Mesendoderm (in vitro differentiated cells): ENCODE measurements around the gene ECPAS.
A peak's percentile ranks its signal among the peaks of the same experiment; 100 is the strongest.
"Not testable (repeated sequence)": the region's sequence is repeated elsewhere in the genome, so short reads cannot be mapped to it uniquely, and the experiment has no call there.

Source experiments
- DNase-seq: peaks from one replicate; pipeline ENCODE4 v3.0.0; 2013
- H2AK5ac ChIP-seq: 2 replicates; pipeline ENCODE4 v1.6.1; 2013; ENCODE audit warnings: low read length, inconsistent platforms
- H2BK120ac ChIP-seq: 2 replicates; pipeline ENCODE4 v1.6.1; 2013; ENCODE audit warnings: low read depth, mild to moderate bottlenecking, low read length, moderate library complexity, mixed read lengths
- H2BK15ac ChIP-seq: replicated peaks from 2 replicates; pipeline ENCODE4 v1.6.1; 2013; ENCODE audit warnings: low read depth, mild to moderate bottlenecking, moderate library complexity
- H2BK5ac ChIP-seq: 2 replicates; pipeline ENCODE4 v1.6.1; 2013; ENCODE audit warnings: low read length, inconsistent platforms
- H3K18ac ChIP-seq: 2 replicates; pipeline ENCODE4 v1.6.1; 2013; ENCODE audit warnings: mild to moderate bottlenecking, low read length, mixed read lengths
- H3K23ac ChIP-seq: one replicate; pipeline ENCODE4 v1.6.1; 2013; ENCODE audit warnings: low read length
- H3K27ac ChIP-seq: 2 replicates; pipeline ENCODE4 v1.5.1; 2013; ENCODE audit warnings: low read depth, mild to moderate bottlenecking, inconsistent platforms, low read length, moderate library complexity
- H3K27me3 ChIP-seq: 2 replicates; pipeline ENCODE4 v1.6.1; 2013; ENCODE audit warnings: low read length, control low read depth, mild to moderate bottlenecking, inconsistent platforms; ENCODE audit not compliant: insufficient read depth, poor library complexity
- H3K36me3 ChIP-seq: 2 replicates; pipeline ENCODE4 v1.6.1; 2013; ENCODE audit warnings: low read length, inconsistent platforms; ENCODE audit not compliant: control insufficient read depth, insufficient read depth
- H3K4ac ChIP-seq: one replicate; pipeline ENCODE4 v1.6.1; 2013; ENCODE audit warnings: low read depth, mild to moderate bottlenecking, low read length, moderate library complexity
- H3K4me1 ChIP-seq: 2 replicates; pipeline ENCODE4 v1.6.1; 2013; ENCODE audit warnings: low read depth, low read length, inconsistent platforms; ENCODE audit not compliant: control insufficient read depth
- H3K4me2 ChIP-seq: 2 replicates; pipeline ENCODE4 v1.6.1; 2013; ENCODE audit warnings: low read length
- H3K4me3 ChIP-seq: 2 replicates; pipeline ENCODE4 v1.5.1; 2013; ENCODE audit warnings: mild to moderate bottlenecking, low read length
- H3K56ac ChIP-seq: one replicate; pipeline ENCODE4 v1.6.1; 2013; ENCODE audit warnings: low read length
- H3K79me1 ChIP-seq: 2 replicates; pipeline ENCODE4 v1.6.1; 2013; ENCODE audit warnings: low read length, inconsistent platforms
- H3K79me2 ChIP-seq: 2 replicates; pipeline ENCODE4 v1.6.1; 2013; ENCODE audit warnings: mild to moderate bottlenecking, low read length; ENCODE audit not compliant: control insufficient read depth, insufficient read depth
- H3K9ac ChIP-seq: 2 replicates; pipeline ENCODE4 v1.6.1; 2013; ENCODE audit warnings: low read length, inconsistent platforms
- H4K5ac ChIP-seq: one replicate; pipeline ENCODE4 v1.6.1; 2013; ENCODE audit warnings: low read length
- H4K8ac ChIP-seq: one replicate; pipeline ENCODE4 v1.6.1; 2013; ENCODE audit warnings: low read depth, mild to moderate bottlenecking, control low read depth, low read length, moderate library complexity
- WGBS: extraction: QIAGEN DNeasy Blood & Tissue Kit; methylation state at CpG from one replicate; pipeline ENCODE4 v1.1.7; 2013; ENCODE audit warnings: low lambda C conversion rate, missing lambda C conversion rate; ENCODE audit not compliant: insufficient coverage; ENCODE audit errors: extremely low coverage; 5-methylcytosine and 5-hydroxymethylcytosine counted together

ECPAS gene

GRCh38 chr9:111525056-111525977 is 41.1 kb upstream of the ECPAS start, which contains the start of gene ZNF483:
TSS of gene ZNF483 (plus strand) at chr9:111525179. CDS start at chr9:111527396, 2,217 bp downstream.
- peak within 1 kb of the TSS; percentile 66 for H3K4me3 ChIP-seq
- DNase-seq, result peak; percentile 90
- no peaks in the 10 kb centered on the region for H3K79me1 ChIP-seq
- WGBS, result no CpG with 5 or more reads among the region's 66 CpGs
- no peak within 1 kb of the TSS for H2AK5ac ChIP-seq
- H3K56ac ChIP-seq, result peak within 1 kb of the TSS; percentile 87
- H3K79me2 ChIP-seq, result no peaks in the 10 kb centered on the region
- no peaks in the 10 kb centered on the region for H3K36me3 ChIP-seq
- H4K8ac ChIP-seq, result no peak within 1 kb of the TSS
- no peak within 1 kb of the TSS for H3K23ac ChIP-seq
- H3K4me1 ChIP-seq, result peaks cover 3% of the 10 kb centered on the region
- H2BK120ac ChIP-seq, result no peak within 1 kb of the TSS
- no peak within 1 kb of the TSS for H2BK15ac ChIP-seq
- H4K5ac ChIP-seq, result no peak within 1 kb of the TSS
- no peak within 1 kb of the TSS for H3K27ac ChIP-seq
- H3K27me3 ChIP-seq, result no peaks in the 10 kb centered on the region
- H3K18ac ChIP-seq, result no peak within 1 kb of the TSS
- H3K9ac ChIP-seq, result peak within 1 kb of the TSS; percentile 70
- no peak within 1 kb of the TSS for H2BK5ac ChIP-seq
- peak within 1 kb of the TSS; percentile 91 for H3K4me2 ChIP-seq
- H3K4ac ChIP-seq, result no peak within 1 kb of the TSS

- Histone ChIP-seq H3K18ac (no peak overlapping the region), H3K4me1 (peaks cover 3% of the 10 kb centered on the region), H2BK5ac (no peak overlapping the region), H2BK120ac (no peak overlapping the region), H3K4ac (no peak overlapping the region), H3K36me3 (no peaks in the 10 kb centered on the region), H3K56ac (peak overlapping the region; percentile 87), H3K9ac (peak overlapping the region; percentile 70), H3K4me2 (peak overlapping the region; percentile 58), H2BK15ac (no peak overlapping the region), H3K79me1 (no peaks in the 10 kb centered on the region), H3K27me3 (no peaks in the 10 kb centered on the region), H4K5ac (no peak overlapping the region), H4K8ac (no peak overlapping the region), H3K23ac (no peak overlapping the region), H2AK5ac (no peak overlapping the region), H3K4me3 (no peak overlapping the region), H3K27ac (no peak overlapping the region), H3K79me2 (no peaks in the 10 kb centered on the region)
- no CpG with 5 or more reads among the region's 7 CpGs for WGBS
- DNase-seq, result no peak
Measured at GRCh38 chr9:111524731-111525055, 40.5 kb upstream of the ECPAS start.

GRCh38 chr9:111516061-111516465 is 31.9 kb upstream of the ECPAS start:
- no CpG with 5 or more reads among the region's 2 CpGs for WGBS
- no peaks in the 10 kb centered on the region for H3K36me3 ChIP-seq
- H2BK15ac ChIP-seq, result no peak overlapping the region
- H2BK120ac ChIP-seq, result no peak overlapping the region
- no peaks in the 10 kb centered on the region for H3K4me1 ChIP-seq
- DNase-seq, result no peak
- H3K79me2 ChIP-seq, result no peaks in the 10 kb centered on the region
- no peak overlapping the region for H2AK5ac ChIP-seq
- no peak overlapping the region for H3K4ac ChIP-seq
- H3K27me3 ChIP-seq, result no peaks in the 10 kb centered on the region
- no peak overlapping the region for H4K8ac ChIP-seq
- no peak overlapping the region for H4K5ac ChIP-seq
- H3K4me2 ChIP-seq, result no peak overlapping the region
- H3K27ac ChIP-seq, result no peak overlapping the region
- no peak overlapping the region for H3K56ac ChIP-seq
- no peak overlapping the region for H3K23ac ChIP-seq
- no peak overlapping the region for H3K4me3 ChIP-seq
- no peak overlapping the region for H3K18ac ChIP-seq
- H2BK5ac ChIP-seq, result no peak overlapping the region
- H3K79me1 ChIP-seq, result no peaks in the 10 kb centered on the region
- no peak overlapping the region for H3K9ac ChIP-seq

- no peak overlapping the region for H3K18ac ChIP-seq
- no peak overlapping the region for H4K5ac ChIP-seq
- H2BK15ac ChIP-seq, result no peak overlapping the region
- H3K4me1 ChIP-seq, result no peaks in the 10 kb centered on the region
- no peaks in the 10 kb centered on the region for H3K79me1 ChIP-seq
- no peak overlapping the region for H3K4me2 ChIP-seq
- no peak overlapping the region for H4K8ac ChIP-seq
- H3K56ac ChIP-seq, result no peak overlapping the region
- H2BK120ac ChIP-seq, result no peak overlapping the region
- no peak overlapping the region for H2BK5ac ChIP-seq
- no peak overlapping the region for H3K9ac ChIP-seq
- no peak for DNase-seq
- no peak overlapping the region for H3K27ac ChIP-seq
- no peak overlapping the region for H3K23ac ChIP-seq
- no peaks in the 10 kb centered on the region for H3K79me2 ChIP-seq
- no peak overlapping the region for H3K4me3 ChIP-seq
- H3K27me3 ChIP-seq, result no peaks in the 10 kb centered on the region
- H3K4ac ChIP-seq, result no peak overlapping the region
- no peak overlapping the region for H2AK5ac ChIP-seq
- no peaks in the 10 kb centered on the region for H3K36me3 ChIP-seq
Measured at GRCh38 chr9:111514967-111515366, 30.8 kb upstream of the ECPAS start.

- H4K8ac ChIP-seq, H2BK15ac ChIP-seq, H3K79me2 ChIP-seq, H3K4me1 ChIP-seq, H3K4me3 ChIP-seq, H3K27me3 ChIP-seq, H3K23ac ChIP-seq, H3K18ac ChIP-seq, H3K9ac ChIP-seq, H3K4ac ChIP-seq, H2BK5ac ChIP-seq, DNase-seq, H3K36me3 ChIP-seq, H3K27ac ChIP-seq, H3K79me1 ChIP-seq, H2BK120ac ChIP-seq, H2AK5ac ChIP-seq, H3K56ac ChIP-seq, H3K4me2 ChIP-seq, H4K5ac ChIP-seq: not testable (repeated sequence)
- WGBS, result no CpG with 5 or more reads among the region's 6 CpGs
Measured at GRCh38 chr9:111511581-111511980, 27.4 kb upstream of the ECPAS start.

- H4K5ac ChIP-seq, result no peak overlapping the region
- H3K23ac ChIP-seq, result no peak overlapping the region
- no peak overlapping the region for H3K9ac ChIP-seq
- no peak overlapping the region for H2BK15ac ChIP-seq
- DNase-seq, result no peak
- no CpG with 5 or more reads among the region's 3 CpGs for WGBS
- H4K8ac ChIP-seq, result no peak overlapping the region
- H3K4me1 ChIP-seq, result no peaks in the 10 kb centered on the region
- H2BK120ac ChIP-seq, result no peak overlapping the region
- H3K4ac ChIP-seq, result no peak overlapping the region
- no peak overlapping the region for H2BK5ac ChIP-seq
- no peaks in the 10 kb centered on the region for H3K27me3 ChIP-seq
- no peak overlapping the region for H3K4me3 ChIP-seq
- H3K56ac ChIP-seq, result no peak overlapping the region
- H3K27ac ChIP-seq, result no peak overlapping the region
- no peak overlapping the region for H3K18ac ChIP-seq
- H3K79me1 ChIP-seq, result no peaks in the 10 kb centered on the region
- no peaks in the 10 kb centered on the region for H3K36me3 ChIP-seq
- no peak overlapping the region for H2AK5ac ChIP-seq
- H3K4me2 ChIP-seq, result no peak overlapping the region
- H3K79me2 ChIP-seq, result no peaks in the 10 kb centered on the region
Measured at GRCh38 chr9:111502506-111502905, 18.3 kb upstream of the ECPAS start.
